GM10248 (cell line): ENCODE data around the gene MMP28.

Source experiments
- CTCF ChIA-PET: fragments of 300-600 bp; sonication (Branson Sonifier 250); formaldehyde crosslinking; extraction: SDS; loops from one replicate; lab custom pipeline; 2021; ENCODE audit warnings: antibody characterized with exemption; lab: Yijun Ruan, JAX
- POLR2A ChIA-PET: fragments of 350-650 bp; sonication (Branson Sonifier 250); formaldehyde crosslinking; extraction: SDS; loops from one replicate; lab custom pipeline; 2020; ENCODE audit warnings: antibody characterized with exemption; lab: Yijun Ruan, JAX
- DNase-seq: peaks from one replicate; pipeline ENCODE4 v3.0.0; 2012; ENCODE audit errors: extremely low spot score
- TF ChIP-seq, protein P1 (sequence below): IDR thresholded peaks from 2 replicates; pipeline ENCODE4 v1.5.1; 2012; ENCODE audit warnings: mild to moderate bottlenecking, low read depth; ENCODE audit errors: extremely low read depth, missing control alignments, control extremely low read depth

MMP28 gene

DNA sequence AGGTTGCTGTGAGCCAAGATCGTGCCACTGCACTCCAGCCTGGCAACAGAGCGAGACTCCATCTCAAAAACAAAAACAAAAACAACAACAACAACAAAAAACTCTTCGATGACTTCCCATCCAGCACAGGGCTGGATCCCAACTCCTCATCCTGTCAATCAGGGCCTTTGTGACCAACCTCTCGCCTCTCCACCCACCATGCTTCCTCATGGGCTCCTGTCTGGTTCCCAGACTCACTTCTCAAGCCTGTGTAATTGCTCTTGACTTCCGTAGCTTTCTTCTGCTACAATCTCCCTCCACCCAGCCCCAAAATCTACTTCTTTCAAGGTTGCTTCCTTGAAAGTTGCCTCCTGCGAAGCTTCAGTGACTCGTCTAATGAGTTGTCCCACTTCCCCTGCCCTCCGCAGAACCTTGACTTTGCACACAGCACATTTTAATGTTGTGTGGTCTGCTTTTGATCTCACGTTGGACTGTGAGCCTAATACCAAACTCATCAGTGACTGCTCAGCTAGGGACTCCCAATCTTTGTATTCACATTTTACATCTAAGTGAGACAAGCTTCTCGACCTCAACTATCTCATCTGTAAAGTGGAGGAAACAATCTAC, 64.9 kb downstream of the MMP28 start:
- no peak for DNase-seq
- TF ChIP-seq, protein P1, sequence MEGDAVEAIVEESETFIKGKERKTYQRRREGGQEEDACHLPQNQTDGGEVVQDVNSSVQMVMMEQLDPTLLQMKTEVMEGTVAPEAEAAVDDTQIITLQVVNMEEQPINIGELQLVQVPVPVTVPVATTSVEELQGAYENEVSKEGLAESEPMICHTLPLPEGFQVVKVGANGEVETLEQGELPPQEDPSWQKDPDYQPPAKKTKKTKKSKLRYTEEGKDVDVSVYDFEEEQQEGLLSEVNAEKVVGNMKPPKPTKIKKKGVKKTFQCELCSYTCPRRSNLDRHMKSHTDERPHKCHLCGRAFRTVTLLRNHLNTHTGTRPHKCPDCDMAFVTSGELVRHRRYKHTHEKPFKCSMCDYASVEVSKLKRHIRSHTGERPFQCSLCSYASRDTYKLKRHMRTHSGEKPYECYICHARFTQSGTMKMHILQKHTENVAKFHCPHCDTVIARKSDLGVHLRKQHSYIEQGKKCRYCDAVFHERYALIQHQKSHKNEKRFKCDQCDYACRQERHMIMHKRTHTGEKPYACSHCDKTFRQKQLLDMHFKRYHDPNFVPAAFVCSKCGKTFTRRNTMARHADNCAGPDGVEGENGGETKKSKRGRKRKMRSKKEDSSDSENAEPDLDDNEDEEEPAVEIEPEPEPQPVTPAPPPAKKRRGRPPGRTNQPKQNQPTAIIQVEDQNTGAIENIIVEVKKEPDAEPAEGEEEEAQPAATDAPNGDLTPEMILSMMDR: no peak
- ChIA-PET POLR2A (no interaction called here), CTCF (interaction anchor here (2.0 to 2.2 kb wide), 3 partner anchors 18 to 117 kb away, joined by 5 to 14 read pairs (median 11); no protein-coding TSS in a partner anchor)

DNA sequence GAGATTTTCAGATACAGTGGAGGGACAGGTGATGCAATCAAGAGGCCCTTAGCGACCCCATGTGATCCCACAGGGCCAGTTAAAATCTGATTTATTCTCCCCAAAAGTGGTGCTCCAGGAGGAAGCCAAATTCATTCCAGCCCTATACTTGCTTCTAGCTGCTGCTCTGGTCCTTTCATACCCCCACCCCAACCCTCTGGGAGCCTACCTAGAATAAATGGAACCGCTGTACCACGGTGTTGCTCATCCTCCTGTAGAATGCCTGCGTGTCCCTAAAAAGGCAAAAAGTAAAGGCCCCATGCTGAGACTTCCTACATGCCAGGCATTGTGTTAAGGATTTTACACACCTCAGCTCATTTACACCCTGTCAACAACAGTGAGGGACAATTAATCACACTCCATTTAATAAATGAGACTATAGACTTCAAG, 66.0 kb downstream of the MMP28 start:
- TF ChIP-seq, protein P1: no peak
- DNase-seq: no peak
- ChIA-PET CTCF (interaction anchor here (0.7 to 2.0 kb wide), 2 partner anchors 18 to 35 kb away, joined by 4 to 11 read pairs; no protein-coding TSS in a partner anchor), POLR2A (no interaction called here)

GRCh38 chr17:35728551-35728950, 66.9 kb downstream of the MMP28 start:
- DNase-seq: no peak
- ChIA-PET CTCF (interaction anchor here (0.8 to 2.5 kb wide), 3 partner anchors 19 to 115 kb away, joined by 3 to 16 read pairs (median 3); no protein-coding TSS in a partner anchor), POLR2A (no interaction called here)
- TF ChIP-seq, protein P1: no peak

DNA sequence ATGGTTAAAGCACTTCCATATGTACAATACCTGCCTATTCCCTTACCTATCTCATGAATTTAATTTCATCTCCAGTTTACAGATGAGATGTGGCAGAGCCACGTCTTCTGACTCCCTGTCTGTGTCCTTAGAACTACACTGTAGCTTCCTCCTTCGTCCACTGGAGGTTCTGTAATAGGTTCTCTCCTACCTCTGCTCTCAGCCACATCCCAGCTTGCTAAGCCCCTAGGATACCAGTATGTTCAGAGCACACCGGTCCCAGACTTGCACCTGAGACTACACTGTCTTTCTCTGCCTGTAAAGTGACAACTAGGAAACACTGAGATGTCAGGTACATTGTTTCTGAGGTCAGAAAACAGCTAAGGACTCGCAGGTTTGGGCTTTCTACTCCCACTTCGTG, 67.8 kb downstream of the MMP28 start:
- DNase-seq: no peak
- ChIA-PET POLR2A (interaction anchor here (0.7 kb wide), 1 partner anchor 29 kb away, joined by 3 read pairs; no protein-coding TSS in a partner anchor), CTCF (interaction anchor here (1.5 to 2.5 kb wide), 2 partner anchors 20 to 85 kb away, joined by 3 to 16 read pairs; no protein-coding TSS in a partner anchor)
- TF ChIP-seq, protein P1: no peak

DNA sequence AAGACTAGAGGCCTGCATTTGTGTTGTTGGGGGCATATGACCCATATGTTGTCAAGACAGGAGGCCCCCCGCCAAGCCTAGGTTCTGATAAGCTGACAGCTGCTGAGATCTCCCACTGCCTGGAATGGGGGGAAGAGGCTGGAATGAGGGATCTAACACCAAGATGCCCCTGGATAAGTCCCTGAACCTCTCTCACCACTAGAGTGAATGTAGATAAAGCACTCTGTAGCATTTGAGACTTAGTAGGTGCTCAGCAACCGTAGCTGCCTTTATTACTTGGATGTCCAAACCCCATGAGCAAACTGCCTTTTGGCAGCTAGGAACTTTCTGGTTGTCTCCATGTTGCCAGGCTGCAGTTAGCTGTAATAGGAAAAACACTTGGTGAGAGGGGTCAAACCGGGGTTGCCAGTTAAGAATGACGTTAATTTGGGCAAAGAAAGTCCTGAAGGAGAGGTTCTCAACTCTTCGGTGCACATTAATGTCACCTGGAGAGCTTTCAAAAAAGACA, 68.4 kb downstream of the MMP28 start:
- TF ChIP-seq, protein P1: no peak
- no peak for DNase-seq
- POLR2A ChIA-PET: no interaction called here
- CTCF ChIA-PET: interaction anchor here (1.0 to 2.5 kb wide), 4 partner anchors 9 to 86 kb away, joined by 3 to 16 read pairs (median 4); no protein-coding TSS in a partner anchor

- TF ChIP-seq, protein P1: no peak
- POLR2A ChIA-PET: interaction anchor here (0.6 kb wide), 1 partner anchor 732 kb away, joined by 12 read pairs; no protein-coding TSS in a partner anchor
- DNase-seq: no peak
- CTCF ChIA-PET: interaction anchor here (1.0 to 2.5 kb wide), 4 partner anchors 9 to 113 kb away, joined by 3 to 16 read pairs (median 4); no protein-coding TSS in a partner anchor
Observed at GRCh38 chr17:35726127-35726952, 69.1 kb downstream of the MMP28 start.
